HG03575 (cell line): ENCODE data around the gene CHRNA7.
"Not testable (repeated sequence)": the region's sequence is repeated elsewhere in the genome, so short reads cannot be mapped to it uniquely, and the experiment has no call there.

Experiments used
- ATAC-seq: cut with Tn5 transposase; IDR thresholded peaks from one replicate; pipeline ENCODE4 v1.9.1; 2021; ENCODE audit not compliant: unreplicated experiment, insufficient number of reproducible peaks, low FRiP score; ENCODE audit errors: extremely low read depth

Gene CHRNA7

GRCh38 chr15:32112101-32112500 lies 81.8 kb downstream of the CHRNA7 start:
- ATAC-seq, result no peak

- no peak for ATAC-seq
Observed at GRCh38 chr15:32113224-32113623, 82.9 kb downstream of the CHRNA7 start.

DNA sequence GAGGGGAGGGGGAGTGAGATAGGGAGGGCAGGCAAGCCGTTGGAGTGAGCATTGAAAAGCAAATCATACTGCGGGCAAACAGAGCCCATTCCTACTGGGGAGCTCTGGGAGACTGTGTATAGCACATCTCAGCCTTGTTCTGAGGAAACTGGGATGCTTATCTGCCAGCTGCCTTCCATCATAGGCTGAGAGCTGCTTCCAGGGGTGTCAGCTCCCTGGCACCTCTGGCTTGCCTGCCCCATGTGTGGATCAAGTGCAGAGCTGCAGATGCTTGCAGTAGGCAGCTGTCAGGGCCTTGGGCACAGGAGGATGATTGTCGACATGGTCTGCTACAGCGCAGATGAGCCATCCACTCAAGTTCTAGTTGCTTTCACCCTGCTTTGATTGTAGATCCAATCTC lies 86.8 kb downstream of the CHRNA7 start:
- ATAC-seq, result no peak

- no peak for ATAC-seq
Observed at GRCh38 chr15:32119286-32119685, 89.0 kb downstream of the CHRNA7 start.

DNA sequence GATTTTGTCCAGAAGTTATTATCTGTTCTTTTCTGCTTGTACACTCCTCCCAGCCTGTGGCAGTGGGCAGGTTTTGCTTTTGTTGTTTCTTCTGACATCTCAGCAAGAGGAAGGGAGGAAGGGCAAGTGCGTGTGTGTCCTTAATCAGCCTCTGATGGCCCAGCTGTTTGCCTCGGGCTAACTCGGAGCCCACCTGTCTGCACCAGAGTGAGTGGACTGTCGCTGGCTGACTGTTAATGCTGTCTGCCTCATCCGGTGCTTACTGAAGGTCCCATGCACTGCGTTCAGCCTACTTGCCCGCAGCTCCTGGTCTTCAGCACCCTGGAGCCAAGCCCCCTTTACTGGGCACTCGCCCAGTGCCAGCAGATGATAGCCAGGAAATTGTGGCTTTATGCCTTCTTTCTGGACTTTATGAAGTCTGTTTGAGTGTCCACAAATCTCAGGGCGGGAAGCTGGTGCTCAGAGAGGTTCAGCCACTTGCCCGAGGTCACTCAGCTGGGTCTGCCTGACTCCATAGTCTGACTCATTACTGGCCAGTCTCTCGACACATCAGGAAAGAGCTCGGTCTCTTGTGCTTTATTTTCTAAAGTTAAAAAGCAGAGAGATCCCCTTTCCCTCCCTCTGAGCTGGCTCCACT lies 89.5 kb downstream of the CHRNA7 start:
- no peak for ATAC-seq

DNA sequence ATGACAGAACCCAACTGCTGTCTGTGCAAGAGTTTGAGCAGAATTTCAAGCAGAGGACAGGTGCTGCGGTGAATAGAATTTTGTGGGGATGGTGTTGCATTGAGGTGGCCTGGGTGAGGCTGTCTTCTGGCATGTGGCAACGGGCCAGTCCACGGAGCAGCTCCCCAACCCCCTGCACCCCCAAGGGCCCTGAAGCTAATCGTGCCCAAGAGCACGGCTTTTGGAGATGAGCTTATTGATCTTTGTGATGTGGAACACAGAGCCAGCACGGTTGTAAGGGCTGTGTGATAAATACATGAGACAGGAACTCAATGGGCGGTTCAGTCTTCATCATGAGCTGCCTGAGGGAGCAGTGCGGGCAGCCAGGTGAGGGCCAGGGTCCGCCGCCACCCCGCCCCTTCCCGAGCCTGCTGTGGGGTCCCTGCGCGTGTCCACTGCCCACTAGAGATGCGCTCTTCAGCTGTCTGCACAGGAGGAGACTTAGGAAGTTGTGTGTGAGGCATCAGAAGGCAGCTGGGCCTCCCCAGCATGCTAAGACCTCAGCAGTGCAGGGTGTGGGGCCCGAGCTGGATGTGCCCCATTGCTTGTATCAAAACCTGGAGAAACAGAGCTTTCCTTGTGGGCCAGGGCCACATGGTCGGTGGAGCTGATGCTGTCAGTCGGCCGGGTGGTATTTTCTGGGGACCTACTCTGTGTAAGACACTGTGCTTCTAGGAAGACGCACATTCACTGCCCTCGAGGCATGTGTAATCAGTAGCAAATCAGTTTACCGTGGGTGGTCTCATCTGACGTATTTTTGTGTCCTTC lies 90.5 kb downstream of the CHRNA7 start:
- ATAC-seq, result no peak

- no peak for ATAC-seq
Observed at GRCh38 chr15:32121384-32121695, 91.0 kb downstream of the CHRNA7 start.

DNA sequence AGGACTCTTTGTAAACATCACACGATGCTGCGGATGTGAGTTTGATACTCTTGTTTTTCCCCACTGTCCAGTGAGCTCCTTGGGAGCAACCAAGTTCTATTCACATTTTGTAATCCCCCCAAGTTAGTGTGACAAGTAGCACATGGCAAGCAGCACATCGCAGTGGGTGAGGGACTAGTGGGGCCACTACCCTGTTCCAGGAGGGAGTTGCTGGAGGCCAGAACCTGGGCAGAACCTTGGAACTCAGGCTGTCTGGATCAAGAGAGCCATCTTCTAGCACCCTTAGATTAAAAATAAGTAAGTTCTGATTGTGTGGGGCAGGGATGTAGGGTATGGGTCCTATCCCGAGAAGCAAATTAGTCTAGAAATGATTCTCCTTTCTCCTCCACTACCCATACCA lies 91.7 kb downstream of the CHRNA7 start:
- no peak for ATAC-seq

GRCh38 chr15:32123473-32123872 lies 93.2 kb downstream of the CHRNA7 start:
- no peak for ATAC-seq

GRCh38 chr15:32124726-32125125 lies 94.4 kb downstream of the CHRNA7 start:
- no peak for ATAC-seq

GRCh38 chr15:32125595-32125994 lies 95.3 kb downstream of the CHRNA7 start:
- ATAC-seq, result no peak

- ATAC-seq, result no peak
Observed at GRCh38 chr15:32129815-32130214, 99.5 kb downstream of the CHRNA7 start.

GRCh38 chr15:32130823-32131222 lies 100.5 kb downstream of the CHRNA7 start:
- ATAC-seq, result no peak

GRCh38 chr15:32131803-32132202 lies 101.5 kb downstream of the CHRNA7 start:
- no peak for ATAC-seq

DNA sequence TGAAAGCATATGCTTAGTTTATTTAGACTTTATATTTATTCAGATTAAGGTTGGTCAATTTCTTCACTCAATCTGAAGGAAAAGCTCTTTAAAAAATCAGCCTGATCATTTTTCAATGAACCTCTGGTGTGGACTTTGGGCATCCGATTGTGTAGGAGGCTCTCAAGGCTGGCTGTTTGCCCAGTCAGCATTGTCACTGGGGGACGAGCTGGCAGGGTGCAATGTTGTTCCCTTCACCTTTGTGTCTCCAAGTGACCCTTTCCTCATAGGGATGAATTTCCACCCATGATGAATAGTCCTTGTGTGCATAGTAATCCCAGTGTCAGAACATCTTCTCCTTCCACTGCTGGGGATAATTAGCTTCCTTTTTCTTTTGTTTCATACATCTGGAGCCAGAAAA lies 102.5 kb downstream of the CHRNA7 start:
- no peak for ATAC-seq

GRCh38 chr15:32134842-32135241 lies 104.5 kb downstream of the CHRNA7 start:
- no peak for ATAC-seq

GRCh38 chr15:32135335-32135734 lies 105.0 kb downstream of the CHRNA7 start:
- no peak for ATAC-seq

GRCh38 chr15:32145512-32145911 lies 115.2 kb downstream of the CHRNA7 start:
- ATAC-seq, result not testable (repeated sequence)

DNA sequence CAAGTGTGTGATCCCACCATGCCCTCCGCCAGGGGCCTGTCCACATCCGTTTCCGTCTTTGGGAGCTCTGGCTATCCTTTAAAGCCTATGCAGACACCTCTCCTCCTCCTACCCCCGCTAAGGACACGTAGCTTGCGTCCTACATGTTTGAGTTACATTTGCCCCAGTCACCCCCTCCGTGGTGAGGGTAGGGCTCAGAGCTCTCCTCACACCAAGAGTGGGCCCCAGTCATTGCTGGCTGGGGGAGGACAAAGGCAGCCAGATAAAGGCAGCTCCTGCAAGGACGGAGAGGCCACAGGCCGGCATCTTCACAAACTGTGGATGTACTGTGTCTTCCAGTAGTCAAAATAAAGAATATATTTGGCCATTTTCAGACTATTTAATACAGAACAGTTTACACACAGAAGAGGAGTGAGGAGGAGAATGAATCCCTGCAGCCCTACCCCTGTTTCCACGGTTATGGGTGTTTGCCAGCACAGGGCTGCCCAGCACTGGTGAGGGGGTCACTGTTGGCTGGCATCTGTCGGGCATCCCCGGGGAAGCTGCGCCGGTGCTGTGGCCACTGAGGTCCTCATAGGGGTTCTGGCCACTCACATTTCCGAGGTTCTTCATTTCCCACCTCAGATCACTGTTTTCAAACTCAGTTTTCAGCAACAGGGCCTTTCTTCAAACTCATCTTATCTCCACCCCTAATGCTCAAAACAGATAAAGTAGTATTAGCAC lies 118.7 kb downstream of the CHRNA7 start:
- ATAC-seq, result no peak

- no peak for ATAC-seq
Observed at GRCh38 chr15:32152574-32152973, 122.3 kb downstream of the CHRNA7 start.
